HG02981 (cell line): ENCODE results near the gene KCNN3.

Experiments used
- ATAC-seq: cut with Tn5 transposase; IDR thresholded peaks from one replicate; pipeline ENCODE4 v1.9.1; 2021; ENCODE audit warnings: mild to moderate bottlenecking, moderate library complexity; ENCODE audit not compliant: unreplicated experiment

The KCNN3 gene

GRCh38 chr1:154880671-154881070 is 10.6 kb upstream of the KCNN3 start:
- ATAC-seq: no peak

GRCh38 chr1:154879038-154879421 is 8.9 kb upstream of the KCNN3 start:
- no peak for ATAC-seq

DNA sequence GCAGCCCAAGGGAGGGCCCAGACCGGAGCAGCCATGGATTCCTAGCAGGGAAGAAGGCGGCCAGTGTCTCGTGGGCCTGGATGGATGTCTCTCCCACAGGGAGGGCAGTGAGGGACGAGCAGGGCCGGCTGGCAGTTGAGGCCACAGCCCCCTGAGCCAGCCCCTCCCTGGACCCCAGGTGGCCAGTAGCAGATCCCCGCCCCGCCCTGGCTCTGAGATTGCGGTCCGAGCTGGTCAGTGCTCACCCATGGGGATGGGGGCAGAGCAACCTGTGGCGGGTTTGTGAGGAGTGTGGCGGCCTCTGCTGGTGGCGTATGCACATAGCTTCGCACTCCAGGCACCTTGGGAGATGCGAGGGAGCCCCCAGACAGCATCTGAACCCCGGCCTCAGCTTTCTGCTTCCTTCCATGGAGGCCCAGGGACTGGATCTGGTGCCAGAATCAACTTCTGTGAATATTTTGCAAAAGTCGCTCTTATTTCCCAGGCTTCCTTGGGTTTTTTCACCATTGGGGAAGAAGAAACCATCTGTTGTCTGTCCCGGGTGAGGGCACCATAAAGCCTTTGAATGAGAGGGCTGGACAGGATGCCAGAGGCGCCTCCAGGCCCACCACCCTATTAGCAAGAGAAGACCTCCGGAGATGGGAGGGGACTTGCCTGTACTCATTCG is 8.4 kb upstream of the KCNN3 start:
- peak; percentile 44 for ATAC-seq

GRCh38 chr1:154877370-154877974 is 7.4 kb upstream of the KCNN3 start:
- ATAC-seq: no peak

- ATAC-seq: no peak
Observed at GRCh38 chr1:154876842-154877369, 6.8 kb upstream of the KCNN3 start.

- ATAC-seq: no peak
Observed at GRCh38 chr1:154874465-154874864, 4.4 kb upstream of the KCNN3 start.

- no peak for ATAC-seq
Observed at GRCh38 chr1:154873321-154873950, 3.4 kb upstream of the KCNN3 start.

DNA sequence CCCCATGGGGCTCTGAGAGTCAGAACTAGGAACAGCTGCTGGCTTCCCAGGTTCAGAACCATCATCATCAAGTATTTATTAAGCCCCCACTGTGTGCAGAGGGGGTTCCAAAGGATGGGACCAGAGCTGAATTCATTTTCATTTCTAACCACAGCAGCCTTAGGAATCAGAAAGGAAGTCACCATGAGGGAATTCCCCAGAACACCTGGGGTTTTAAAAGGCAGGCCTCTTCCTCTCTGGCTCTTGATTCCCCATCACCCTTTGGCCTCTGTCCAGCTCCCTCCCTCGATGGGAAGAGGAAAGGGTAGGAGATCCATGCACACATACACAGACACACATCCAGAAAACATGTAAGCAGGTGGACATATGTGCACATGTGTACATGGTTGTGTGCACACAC is 1.3 kb upstream of the KCNN3 start:
- no peak for ATAC-seq

DNA sequence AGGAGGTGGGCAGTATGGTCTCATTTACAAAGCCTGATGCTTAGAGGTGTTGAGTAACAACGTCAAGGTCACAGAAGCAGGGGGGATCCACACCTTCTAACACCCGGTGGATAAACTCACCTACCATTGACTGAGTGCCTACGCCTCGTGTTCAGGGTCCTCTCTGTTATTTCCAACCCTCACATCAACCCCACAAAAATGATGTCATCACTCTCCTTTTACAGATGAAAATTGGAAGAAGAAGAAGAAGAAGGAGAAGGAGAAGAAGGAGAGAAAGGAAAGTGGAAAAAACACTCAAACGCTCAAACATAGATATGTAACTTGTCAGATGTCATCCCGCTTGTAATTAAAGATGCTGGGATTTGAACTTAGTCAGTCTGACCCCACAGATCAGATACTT is 653 bp upstream of the KCNN3 start:
- ATAC-seq: no peak

GRCh38 chr1:154869351-154870114 is 548 bp downstream of the KCNN3 start:
- no peak for ATAC-seq

GRCh38 chr1:154867841-154868605 is 2.1 kb downstream of the KCNN3 start:
- ATAC-seq: no peak

DNA sequence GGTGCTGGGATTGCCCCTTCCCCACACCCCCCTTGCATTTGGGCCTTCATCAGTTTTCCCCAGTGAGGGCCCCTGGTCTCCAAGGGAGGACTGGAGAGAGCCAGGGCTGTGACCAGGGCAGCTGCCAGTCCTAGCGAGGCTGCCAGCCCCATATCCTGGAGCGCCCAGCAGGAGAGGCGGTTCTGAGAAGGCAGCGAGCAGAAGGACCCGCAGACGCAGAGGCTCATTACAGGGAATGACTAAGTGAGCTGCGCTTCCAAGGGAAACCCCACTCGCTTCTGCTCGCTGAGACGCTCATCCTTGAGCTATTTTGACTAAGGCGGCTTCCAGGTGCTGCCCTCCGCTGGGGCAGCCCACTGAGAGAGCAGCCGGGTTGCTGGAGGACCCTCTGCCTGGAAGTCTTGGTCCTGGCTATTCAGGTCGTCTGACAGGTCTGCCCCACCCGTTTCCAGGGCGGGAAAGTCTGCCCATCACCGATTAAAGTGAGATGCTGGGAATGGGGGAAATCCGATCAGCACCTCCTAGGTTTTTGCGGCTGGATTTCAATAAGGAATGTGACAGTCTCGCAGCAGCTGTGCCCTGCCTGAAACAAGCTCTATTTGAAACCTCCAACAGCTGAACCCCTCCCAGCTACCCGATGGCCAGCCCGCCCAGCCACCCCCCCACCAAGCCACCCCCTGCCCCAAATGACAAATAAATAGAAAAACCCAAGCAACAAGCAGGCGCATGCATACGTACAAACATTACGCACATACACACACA is 2.8 kb downstream of the KCNN3 start:
- ATAC-seq: no peak

- ATAC-seq: no peak
Observed at GRCh38 chr1:154866257-154867063, 3.6 kb downstream of the KCNN3 start.

GRCh38 chr1:154865442-154866256 is 4.4 kb downstream of the KCNN3 start:
- ATAC-seq: no peak

DNA sequence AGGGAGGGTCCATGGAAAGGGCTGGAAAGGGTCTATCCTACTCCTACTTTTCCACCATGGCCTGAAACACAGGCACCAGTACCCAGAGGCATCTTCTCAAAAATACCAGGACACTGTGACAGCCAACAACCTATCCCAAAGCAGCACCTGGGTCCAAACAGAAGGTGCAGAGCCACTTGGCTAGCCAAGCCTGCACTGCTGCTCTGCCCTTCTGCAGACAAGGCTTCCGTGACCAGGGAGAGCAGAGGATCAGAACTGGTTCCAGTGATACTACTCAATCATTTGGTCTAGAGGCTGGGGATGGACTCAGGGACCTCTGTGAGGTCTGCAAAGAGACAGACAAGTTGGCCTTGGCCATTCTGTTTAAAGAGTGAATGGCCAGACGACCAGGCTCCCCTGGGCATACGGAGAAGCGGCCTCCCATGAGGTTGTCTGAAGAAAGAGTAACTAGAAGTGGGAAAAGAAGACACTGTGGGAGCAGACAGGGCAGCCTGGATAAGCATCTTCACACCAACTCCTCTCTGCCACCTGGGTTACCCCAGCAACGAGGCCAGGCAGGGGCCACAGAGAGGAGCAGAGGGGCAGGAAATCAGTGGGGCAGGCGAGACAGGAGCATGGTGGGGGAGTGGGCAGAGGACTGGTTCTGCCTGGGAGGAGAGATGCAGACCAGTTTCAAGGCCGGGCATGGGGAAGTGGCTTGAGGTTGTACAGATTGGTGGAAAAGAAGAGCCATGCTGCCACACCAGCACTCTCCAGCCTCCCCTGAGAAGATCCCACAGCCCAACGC is 5.7 kb downstream of the KCNN3 start:
- ATAC-seq: no peak

- peak; percentile 20 for ATAC-seq
Observed at GRCh38 chr1:154863315-154864174, 6.5 kb downstream of the KCNN3 start.

GRCh38 chr1:154862907-154863306 is 7.2 kb downstream of the KCNN3 start:
- no peak for ATAC-seq
